SK-N-MC (cell line): ENCODE data around the gene TMEM119.

Source experiments
- EZH2 ChIP-seq: fragments of 200-600 bp; sonication (generic); IDR thresholded peaks from one replicate; pipeline ENCODE4 v1.6.1; 2017; ENCODE audit warnings: antibody characterized with exemption
- FOXP2 ChIP-seq: optimal IDR thresholded peaks from 2 replicates; pipeline ENCODE3; 2011; ENCODE audit warnings: mild to moderate bottlenecking, moderate library complexity; ENCODE audit not compliant: insufficient read depth; ENCODE audit errors: extremely low read length, control extremely low read depth
- POLR2AphosphoS5 ChIP-seq: IDR thresholded peaks from 2 replicates; pipeline ENCODE4 v1.6.1; 2012; ENCODE audit warnings: mild to moderate bottlenecking, low read depth, low read length, borderline replicate concordance

DNA sequence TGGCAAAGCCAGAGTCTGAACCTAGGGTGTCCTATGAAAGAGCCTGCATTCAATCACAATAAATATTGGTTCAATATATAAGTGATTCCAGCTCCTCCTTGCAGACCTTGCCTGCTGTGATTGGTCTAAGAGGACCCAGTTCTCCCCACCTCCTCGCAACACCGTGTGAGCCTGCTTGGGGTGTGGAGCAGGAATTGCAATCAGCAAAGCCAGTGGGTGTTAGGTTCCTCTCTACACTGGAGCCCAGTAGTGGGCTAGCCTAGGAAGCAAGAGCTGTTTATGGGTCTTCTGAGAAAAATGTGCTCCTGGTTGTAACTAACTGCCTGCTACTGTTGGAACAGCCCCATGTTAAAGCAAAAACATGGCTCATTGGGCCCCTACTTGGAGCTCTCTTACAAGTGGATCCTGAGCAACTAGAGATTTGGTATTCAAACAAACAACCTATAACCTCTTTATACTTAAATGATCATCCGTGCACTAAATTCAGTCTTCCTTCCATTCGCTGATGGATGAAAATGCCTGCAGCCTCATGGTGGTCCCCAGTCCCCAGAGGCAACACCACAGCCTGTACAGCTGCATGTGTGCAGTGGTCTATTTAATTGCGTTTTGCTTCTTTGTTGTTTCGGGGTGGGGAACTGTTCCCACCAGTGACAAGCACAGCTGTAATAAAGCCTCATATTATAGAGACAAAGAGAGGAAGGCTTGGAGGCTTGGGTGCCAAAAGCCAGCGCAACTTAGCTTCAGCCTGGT lies 39.5 kb upstream of the TMEM119 start:
- TF ChIP-seq EZH2 (no peak), POLR2AphosphoS5 (no peak; the same call in 1 of the 2 replicates), FOXP2 (no peak)
